GM19023 (cell line): ENCODE results near the gene VIPR2.
"Not testable (repeated sequence)": the region's sequence is repeated elsewhere in the genome, so short reads cannot be mapped to it uniquely, and the experiment has no call there.

Source experiments
- ATAC-seq: cut with Tn5 transposase; IDR thresholded peaks from one replicate; pipeline ENCODE4 v1.9.1; 2021; ENCODE audit warnings: mild to moderate bottlenecking, moderate library complexity; ENCODE audit not compliant: unreplicated experiment

Gene VIPR2

DNA sequence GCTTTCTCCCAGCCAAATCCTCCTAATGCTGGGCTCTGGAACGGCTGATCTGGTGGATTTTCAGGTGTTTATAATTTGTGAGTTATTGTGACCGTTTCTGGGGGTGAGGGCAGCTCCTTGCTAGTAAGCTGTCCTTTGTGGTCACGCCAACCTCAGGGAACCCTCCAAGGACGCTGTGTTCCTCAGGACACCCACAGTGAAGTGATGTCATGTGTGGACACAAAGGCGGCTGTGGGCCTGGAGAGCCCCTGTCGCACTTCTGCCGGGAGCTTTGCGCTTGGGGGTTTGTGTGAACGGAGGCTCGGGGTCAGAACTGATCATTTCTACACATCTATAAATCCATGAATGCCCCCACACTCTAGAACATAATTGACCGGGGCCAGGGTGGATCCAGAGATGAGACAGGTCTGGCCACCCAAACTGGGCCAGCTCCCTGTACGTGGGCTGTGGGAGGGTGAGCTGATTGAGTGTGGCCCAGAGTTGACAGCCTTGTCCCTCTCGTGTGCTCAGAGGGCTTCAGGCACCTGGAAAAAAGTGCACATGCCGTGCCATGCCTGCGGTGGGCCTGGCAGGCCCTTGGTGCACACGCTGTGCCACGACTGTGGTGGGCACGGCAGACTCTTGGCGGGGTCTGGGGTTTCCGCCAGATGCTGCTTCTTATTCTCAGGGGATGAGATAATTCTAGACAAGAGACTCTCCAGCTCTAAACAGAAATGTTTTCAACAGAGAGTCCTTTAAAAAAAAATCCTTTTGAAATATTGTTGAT is 130.2 kb downstream of the VIPR2 start:
- no peak for ATAC-seq

DNA sequence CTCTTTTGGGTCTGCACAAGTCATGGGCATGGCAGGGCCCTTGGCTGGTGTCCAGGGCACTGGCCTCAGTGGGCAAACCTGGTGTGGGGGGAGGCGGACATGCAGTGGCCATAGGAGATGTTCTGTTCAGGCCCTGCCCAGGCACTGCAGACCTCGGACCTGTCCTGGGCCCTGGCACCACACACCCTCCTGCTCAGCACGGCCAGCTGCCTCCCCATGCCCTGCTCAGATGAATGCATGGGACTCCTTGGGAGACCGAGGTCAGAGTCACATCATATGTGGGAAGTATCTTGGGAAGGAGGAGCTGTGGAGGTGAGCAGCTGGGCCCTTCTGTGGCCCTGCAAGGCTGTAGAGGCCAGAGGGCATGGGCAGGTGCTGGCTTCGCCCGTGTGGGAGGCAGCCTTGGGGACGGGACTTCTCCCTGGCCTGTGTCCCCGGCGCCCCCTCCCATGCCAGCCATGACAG is 130.8 kb downstream of the VIPR2 start:
- ATAC-seq, result no peak

DNA sequence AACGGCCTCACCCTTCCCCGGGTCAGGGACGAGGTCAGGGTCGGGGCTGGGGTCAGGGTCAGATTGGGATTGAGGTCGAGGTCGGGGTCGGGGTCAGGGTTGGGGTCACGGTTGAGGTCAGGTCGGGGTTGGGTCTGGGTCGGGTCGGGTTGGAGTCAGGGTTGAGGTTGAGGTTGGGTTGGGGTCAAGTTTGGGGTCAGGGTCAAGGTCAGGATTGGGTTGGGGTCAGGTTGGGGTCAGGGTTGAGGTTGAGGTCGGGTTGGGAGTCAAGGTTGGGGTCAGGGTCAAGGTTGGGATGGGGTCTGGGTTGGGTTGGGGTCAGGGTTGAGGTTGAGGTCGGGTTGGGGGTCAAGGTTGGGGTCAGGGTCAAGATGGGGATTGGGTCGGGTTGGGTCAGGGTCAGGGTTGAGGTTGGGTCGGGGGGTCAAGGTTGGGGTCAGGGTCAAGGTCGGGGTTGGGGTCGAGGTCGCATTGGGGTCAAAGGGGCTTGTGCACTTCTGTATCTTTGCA is 131.4 kb downstream of the VIPR2 start:
- ATAC-seq, result no peak

DNA sequence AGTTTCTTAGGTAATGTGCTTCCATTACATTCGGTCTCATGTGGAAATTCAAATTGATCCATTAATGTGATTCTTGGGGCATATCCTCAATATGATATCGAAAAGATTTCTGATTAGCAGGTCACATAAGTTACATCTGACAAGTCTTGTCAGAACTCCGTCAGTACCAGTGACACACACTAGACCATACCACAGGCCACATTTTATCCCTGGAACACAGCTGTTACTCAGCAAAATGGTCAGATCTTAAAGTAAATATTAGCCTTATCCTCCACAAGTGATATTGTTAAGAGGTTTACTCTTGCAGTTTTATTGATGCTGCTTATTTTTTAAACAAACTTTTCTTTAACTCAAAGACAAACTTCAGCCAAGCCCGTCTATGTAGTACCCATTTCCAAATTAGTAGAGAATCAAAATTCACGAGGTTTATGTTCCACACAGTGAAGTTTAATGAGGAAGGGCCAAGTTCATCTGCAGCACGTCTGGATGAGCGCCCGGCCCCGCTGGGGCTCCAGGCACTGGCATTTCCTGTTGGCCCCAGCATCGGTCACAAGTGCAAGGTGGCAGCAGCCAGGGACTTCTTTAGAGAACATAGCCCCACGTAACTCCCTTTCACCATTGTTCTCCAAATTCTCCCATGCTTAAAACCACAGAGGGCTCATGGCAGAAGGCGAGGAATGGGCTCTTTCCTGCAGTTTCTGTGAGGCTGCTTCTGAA is 132.2 kb downstream of the VIPR2 start:
- ATAC-seq, result no peak

DNA sequence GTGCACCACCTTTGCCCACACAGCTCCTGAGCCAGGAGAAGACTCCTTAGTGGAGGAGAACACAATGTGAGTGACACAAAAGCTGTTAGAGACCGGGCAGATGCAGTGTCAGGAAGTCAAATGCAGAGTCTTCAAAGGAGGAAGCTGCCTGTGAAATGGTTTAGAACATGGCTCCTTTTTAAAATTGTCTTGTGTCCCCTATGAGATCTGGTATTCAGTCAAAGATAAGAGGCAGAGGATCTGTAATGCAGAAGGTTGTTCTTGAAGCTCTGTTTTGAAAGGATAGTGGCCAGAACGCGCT is 133.0 kb downstream of the VIPR2 start:
- ATAC-seq, result no peak

DNA sequence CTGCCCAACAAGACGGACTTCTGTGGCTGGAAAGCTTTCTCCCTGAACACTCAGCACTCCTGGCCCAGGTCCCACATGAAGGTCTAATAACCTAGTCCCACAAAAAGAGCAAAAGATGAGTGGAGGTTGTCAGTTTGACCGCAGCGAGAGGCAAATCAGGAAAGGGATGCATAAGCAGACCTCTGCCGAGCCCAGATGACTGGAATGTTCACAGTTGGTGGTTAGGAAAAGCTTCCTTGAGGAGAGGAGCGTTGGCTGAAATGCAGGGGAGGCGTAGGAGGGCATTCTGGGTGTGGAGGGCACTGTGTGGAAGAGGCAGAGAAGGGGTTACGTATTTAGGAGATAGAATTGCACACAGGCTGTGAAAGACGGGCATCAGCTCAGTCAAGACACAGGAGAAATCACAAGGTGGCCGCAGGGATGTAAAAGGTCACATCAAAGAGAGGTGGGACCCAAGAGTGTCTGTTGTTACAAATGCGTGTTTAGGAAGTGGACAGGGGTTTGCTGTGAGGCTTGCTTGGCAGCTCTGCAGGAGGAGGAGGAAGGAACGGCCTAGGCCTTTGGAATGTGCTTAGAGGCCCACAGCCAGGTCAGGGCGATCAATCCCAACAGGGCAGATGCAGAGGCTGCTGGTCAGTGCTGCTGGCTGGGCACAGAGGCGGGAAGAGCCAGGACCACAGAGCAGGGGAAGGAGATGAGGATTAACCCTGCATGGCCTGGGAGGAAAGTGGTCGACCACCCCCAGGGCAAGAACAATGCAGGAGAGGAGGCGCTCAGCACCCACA is 133.5 kb downstream of the VIPR2 start:
- no peak for ATAC-seq

DNA sequence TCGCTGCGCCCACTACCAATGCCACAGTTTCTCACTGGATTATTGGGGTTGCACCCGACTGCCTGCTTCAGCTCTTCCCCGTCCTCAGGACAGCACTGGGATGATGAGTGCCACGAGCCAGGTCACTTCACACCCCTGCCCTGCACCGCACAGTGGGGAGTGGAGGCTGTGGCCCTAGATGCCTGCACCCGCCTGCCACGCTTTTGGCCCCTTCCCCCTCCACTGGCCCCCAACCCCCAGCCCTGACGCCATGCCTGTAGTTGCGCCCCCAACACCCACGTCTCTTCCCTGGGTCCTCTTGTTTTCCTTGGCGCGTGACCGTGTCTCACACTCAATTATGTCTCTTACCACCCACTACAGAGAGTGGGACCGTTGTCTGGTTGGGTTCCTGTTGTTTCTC is 134.3 kb downstream of the VIPR2 start:
- ATAC-seq, result no peak

DNA sequence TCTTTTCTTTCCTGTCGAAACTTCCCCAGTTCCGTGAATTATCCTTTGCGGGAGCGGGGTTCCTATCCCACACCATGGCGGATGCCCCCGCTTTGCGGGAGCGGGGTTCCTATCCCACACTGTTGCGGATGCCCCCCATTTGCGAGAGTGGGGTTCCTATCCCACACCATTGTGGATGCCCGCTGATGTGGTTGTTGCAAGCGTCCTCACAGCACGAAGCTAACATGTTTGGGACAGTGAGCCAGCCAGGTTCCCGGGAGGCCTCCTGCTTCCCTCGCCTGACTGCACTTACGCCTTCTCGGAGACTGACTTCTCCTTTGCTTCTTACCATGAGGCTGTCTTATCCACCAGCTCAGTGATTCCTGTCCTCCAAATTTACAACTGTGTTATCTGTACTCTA is 134.7 kb downstream of the VIPR2 start:
- no peak for ATAC-seq

DNA sequence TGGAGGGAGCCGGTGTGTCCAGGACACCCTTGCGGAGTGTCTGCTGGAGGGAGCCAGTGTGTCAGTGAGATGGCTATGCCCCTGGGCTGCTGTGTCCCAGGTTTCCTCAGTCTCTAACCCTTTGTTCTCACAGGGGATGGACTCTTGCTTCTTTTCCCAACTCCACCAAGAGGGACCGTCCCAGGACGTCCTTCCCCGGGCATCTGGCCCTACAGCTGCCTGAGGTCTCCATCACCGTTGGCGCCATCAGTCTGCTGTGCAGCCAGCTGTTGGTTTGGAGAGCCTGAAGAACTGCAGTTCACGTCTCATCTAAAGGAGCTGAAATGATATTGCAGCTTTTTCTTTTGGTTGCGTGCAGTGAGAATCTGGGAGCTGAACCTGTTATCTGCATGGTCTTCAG is 136.2 kb downstream of the VIPR2 start:
- ATAC-seq, result no peak

DNA sequence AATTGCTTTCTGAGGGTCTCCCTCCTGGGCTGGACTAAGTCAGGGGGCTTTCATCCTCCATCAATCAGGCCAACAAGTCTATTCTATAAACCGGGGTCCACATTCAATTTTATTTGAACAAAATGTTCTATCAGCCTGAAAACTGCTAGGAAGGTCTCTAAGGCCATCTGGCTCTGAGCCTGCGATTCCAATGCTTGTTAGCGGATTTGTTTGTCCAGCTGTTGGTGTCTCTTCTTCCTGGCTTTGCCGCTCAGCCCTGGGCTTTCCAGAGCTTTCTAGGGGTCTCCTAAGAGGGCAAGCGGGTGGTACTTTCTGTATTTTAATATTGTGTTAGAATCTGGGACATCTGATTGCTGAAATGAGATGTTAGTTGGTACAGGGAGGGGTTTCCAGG is 136.7 kb downstream of the VIPR2 start:
- ATAC-seq, result no peak

DNA sequence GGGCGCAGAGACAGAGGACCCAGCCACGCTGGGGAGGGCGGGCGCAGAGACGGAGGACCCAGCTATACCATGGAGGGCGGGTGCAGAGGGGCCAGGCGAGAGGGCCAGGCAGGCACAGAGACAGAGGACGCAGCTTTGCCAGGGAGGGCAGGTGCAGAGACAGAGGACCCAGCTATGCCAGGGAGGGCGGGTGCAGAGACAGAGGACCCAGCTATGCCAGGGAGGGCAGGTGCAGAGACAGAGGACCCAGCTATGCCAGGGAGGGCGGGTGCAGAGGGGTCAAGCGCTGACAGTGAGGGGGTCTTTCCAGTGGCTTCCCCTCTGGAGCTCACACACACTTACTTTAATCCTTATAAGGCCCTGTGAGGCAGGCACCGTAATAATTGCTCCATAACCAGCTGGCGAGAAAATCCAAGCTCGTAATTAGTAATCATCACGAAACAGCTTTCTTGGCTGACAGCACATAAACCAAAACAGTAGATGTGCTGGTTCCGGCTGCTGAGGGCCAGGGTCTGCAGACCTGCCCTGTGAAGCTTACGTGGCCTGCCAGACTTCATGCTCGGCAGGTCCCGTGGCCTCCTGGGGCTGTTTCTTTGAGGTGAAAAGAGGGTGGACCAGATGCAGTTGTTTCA is 137.2 kb downstream of the VIPR2 start:
- no peak for ATAC-seq

DNA sequence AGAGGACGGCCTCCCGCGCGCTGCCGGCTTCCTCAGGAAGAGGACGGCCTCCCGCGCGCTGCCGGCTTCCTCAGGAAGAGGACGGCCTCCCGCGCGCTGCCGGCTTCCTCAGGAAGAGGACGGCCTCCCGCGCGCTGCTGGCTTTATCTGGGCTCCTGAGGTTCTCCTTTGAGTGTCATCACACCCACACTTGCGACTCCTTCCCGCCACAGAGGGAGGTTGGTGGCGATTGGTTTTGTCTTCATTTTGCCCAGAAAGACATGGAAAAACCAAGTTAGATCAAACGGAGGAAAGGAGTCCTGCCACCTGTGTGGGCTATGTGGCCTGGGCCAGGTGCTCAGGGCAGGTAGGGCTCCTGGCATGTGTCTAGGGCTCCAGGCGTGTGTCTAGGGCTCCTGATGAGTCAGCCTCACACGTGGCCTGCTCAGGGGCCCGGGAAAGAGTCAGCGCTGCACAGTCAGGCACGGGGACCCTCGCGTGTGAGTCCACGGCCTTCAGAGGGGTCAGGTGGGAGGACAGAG is 138.0 kb downstream of the VIPR2 start:
- no peak for ATAC-seq

DNA sequence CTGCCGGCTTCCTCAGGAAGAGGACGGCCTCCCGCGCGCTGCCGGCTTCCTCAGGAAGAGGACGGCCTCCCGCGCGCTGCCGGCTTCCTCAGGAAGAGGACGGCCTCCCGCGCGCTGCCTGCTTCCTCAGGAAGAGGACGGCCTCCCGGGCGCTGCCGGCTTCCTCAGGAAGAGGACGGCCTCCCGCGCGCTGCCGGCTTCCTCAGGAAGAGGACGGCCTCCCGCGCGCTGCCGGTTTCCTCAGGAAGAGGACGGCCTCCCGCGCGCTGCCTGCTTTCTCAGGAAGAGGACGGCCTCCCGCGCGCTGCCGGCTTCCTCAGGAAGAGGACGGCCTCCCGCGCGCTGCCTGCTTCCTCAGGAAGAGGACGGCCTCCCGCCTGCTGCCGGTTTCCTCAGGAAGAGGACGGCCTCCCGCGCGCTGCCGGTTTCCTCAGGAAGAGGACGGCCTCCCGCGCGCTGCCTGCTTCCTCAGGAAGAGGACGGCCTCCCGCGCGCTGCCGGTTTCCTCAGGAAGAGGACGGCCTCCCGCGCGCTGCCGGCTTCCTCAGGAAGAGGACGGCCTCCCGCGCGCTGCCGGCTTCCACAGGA is 138.6 kb downstream of the VIPR2 start:
- ATAC-seq, result not testable (repeated sequence)

DNA sequence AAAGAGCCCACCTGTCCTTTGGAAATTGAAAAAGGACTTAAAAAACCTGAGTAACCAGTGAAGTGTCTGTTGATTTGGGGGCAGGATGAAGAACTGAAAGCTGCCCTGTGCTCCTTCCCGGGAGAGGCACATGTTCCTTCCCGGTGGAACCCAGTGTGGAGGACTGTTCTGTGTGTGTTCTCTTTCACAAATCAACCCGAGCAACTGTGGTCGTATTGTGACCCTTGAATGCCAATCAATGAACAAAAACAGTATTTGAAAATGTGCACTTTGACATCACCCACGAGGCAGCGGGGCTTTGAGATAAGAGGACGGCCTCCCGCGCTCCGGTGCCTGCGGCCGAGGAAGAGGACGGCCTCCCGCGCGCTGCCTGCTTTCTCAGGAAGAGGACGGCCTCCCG is 139.0 kb downstream of the VIPR2 start:
- no peak for ATAC-seq

DNA sequence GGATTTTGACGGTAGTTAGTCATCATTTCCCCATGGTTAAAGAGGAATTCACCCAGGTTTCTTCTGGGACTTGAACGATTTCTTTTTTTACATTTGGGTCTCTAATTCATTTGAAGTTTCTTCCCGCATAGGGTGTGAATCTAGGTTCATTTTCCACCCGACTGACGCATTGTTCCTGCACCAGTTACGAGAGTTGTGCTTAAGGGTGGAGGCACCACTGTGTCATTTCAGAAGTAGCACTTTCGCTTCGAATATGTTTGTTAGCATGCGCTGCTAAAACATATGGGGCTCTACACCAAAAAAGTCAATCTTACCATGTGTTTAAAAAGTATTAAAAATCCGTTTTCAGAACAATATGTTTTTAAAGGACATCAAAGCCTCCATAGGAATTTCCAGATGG is 140.3 kb downstream of the VIPR2 start:
- ATAC-seq, result no peak

DNA sequence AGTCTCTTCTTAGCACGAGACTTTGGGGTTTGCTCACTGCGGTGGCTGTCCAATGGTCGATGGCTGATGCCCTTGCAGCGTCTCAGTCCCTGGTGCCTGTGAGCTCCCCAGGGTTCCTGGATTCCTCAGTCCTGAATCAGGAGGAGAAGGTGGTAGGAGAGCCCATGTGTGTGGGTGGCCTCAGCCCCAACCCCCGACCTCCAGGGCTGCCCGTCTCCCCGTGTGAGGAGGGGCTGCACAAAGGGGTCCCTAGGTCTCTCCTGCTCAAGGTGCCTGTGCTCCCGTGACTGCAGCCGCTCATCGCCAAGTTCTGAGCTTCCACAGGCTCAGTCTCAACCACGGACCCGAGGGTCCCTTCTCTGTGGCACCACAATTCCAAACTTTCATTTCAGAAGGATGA is 142.9 kb downstream of the VIPR2 start:
- no peak for ATAC-seq

DNA sequence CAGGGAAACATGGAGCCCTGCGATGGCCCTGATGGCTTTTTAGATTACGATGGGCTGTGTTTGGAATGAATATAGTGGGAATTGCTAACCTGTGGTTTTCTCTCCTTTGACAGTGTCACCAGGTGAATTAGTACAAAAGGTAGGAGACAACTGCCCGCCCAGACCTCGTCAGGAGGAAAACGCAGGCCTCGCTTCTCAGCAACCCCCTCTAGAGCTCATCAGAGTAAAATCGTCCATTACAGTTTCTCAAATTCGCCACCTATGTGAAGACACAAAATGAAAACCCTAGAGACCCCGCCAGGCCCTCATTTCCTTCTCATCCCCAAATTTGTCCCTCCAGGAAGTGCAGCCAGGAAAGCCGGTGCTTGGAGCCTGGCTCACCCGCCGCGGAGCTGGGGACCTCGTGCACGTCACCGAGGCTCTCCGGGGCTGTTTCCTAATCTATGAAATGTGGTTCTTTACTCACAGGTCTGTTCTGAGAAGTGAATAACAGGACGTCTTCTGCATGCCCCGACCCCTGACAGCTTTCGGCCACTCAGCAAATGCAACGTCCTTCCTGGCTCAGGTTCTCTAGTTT is 143.7 kb downstream of the VIPR2 start:
- no peak for ATAC-seq

DNA sequence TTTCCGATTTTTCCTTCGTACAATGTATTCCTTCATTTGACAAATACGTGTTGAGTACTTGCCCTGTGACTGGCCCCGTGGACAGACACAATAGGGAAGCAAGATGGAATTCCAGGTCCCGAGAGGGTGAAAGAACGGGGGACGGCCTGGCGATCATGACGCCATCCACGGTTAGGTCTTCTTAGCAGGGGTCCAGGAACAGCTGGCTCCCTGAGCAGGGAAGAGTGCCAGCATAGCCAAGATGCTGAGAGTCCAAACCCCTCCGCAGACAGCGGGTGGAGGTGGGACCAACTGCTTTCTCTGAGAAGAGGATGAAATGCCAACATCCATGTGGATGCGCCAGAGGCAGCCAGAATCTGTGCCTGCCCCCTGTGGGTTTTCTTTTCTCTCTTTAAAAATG is 144.6 kb downstream of the VIPR2 start:
- no peak for ATAC-seq

DNA sequence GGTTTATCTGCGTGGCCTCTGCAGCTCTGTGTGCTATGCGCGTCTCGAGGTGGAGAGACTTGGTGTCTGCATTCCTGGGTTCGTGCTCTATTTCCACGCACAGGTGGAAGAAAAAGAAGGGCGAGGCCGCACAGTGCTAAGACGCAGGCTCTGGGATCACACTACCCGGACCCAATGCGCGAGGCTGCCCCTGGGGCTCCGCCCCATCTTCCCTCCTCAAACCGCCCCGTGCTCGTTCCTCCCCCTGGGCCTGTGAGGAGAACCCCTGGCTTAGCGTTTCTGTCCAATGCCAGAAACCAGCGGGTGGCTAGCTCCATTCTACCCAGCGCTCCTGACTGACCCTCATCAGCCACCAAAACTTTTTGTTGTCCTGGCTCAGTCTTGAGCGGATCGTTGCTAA is 145.2 kb downstream of the VIPR2 start:
- ATAC-seq, result no peak

DNA sequence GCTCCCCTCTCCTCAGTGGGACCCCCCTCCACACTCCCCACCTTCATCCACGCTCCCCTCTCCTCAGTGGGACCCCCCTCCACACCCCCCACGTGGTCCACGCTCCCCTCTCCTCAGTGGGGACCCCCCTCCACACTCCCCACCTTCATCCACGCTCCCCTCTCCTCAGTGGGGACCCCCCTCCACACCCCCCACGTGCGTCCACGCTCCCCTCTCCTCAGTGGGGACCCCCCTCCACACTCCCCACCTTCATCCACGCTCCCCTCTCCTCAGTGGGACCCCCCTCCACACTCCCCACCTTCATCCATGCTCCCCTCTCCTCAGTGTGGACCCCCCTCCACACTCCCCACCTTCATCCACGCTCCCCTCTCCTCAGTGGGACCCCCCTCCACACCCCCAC is 146.4 kb downstream of the VIPR2 start:
- ATAC-seq, result not testable (repeated sequence)
